ENCODE data around the gene SLC35C1.

SLC35C1 gene

GRCh38 chr11:45811571-45812290, 6.8 kb downstream of the SLC35C1 start:
- Histone ChIP-seq H3K4me1 (ENCODE audit: control insufficient read depth, low read length) (peaks cover 15% of the 10 kb centered on the region), H3F3A (ENCODE audit: control insufficient read depth, insufficient read depth) (peaks cover 4% of the 10 kb centered on the region; the same call in 1 of the 2 replicates), H3K79me2 (ENCODE audit: control insufficient read depth, low read length) (peaks cover 11% of the 10 kb centered on the region), H3K27me3 (ENCODE audit: control insufficient read depth, low read length) (no peaks in the 10 kb centered on the region), H3K4me3 (ENCODE audit: low read length) (no peak overlapping the region), H3K36me3 (ENCODE audit: control insufficient read depth, low read length) (peaks cover 4% of the 10 kb centered on the region), H3K9me2 (replicated peaks; ENCODE audit: control insufficient read depth, low read length) (no peaks in the 10 kb centered on the region), H4K20me1 (ENCODE audit: control insufficient read depth, insufficient read depth, low read depth, low read length) (peaks cover 3% of the 10 kb centered on the region; the same call in 1 of the 2 replicates), H3K27ac (ENCODE audit: low read depth, low read length) (no peak overlapping the region), H3K9me3 (ENCODE audit: control insufficient read depth, insufficient read depth, low read length) (no peaks in the 10 kb centered on the region), H3K4me2 (ENCODE audit: low read length) (no peak overlapping the region)
- TF ChIP-seq CTCF (IDR thresholded peaks at IDR 0.05; ENCODE audit: low read depth, low read length, poor library complexity, severe bottlenecking) = no peak
- TF ChIP-seq EZH2phosphoT487 (IDR thresholded peaks at IDR 0.05; ENCODE audit: borderline replicate concordance, low read length) = no peak

DNA sequence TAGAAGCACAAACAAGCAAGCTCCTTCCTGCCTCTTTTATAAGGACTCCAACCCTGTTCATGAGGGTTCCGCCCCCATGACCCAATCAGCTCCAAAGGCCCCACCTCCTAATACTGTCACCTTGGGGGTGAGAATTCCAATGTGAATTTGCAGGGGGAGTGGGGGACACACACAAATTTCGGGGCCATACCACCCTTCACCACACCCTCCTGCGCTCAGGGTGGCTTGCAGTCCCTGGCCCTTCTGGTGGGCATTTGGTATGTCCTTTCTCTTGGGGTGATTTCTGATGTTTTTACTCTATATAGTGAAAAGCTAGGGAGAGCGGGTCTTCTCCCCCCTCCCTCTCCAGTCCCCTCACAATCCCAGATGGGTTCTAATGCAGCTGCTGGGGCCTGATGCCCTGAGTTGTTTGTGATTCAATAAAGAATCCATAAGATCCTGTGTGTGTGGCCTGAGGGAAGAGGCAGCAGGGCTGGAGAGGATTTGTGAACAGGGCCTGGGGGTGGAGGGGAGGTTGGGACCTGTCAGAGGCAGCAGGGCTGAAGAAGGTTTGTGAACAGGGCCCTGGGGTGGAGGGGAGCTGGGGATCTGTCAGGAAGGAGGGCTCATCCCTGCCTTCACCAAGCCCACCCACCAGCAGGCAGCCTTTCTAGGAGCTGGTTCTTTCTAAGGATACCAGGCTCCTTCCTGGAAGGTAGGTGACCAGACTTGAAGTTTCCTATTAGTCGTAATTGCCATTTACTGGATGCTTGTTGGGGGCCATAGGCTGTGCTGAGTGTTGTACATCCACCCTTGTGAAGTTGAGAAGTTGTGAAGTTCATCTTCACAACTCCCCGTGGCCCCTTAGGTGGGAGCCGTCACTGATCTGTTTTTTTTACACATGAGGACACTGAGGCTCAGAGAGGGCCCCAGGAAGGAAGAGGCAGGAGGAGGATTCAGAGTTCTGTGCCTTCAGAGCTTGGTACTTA, 7.9 kb downstream of the SLC35C1 start:
- Histone ChIP-seq H3K27me3 (ENCODE audit: control insufficient read depth, low read length) (no peaks in the 10 kb centered on the region), H3K4me3 (ENCODE audit: low read length) (no peak overlapping the region)
- TF ChIP-seq EZH2phosphoT487 (IDR thresholded peaks at IDR 0.05; ENCODE audit: borderline replicate concordance, low read length) (no peak), CTCF (IDR thresholded peaks at IDR 0.05; ENCODE audit: low read depth, low read length, poor library complexity, severe bottlenecking) (no peak)

GRCh38 chr11:45815747-45816146, 10.8 kb downstream of the SLC35C1 start:
- Histone ChIP-seq H3K27ac (ENCODE audit: low read depth, low read length) (no peak overlapping the region), H3K79me2 (ENCODE audit: control insufficient read depth, low read length) (no peaks in the 10 kb centered on the region), H3K27me3 (ENCODE audit: control insufficient read depth, low read length) (no peaks in the 10 kb centered on the region), H3F3A (ENCODE audit: control insufficient read depth, insufficient read depth) (peaks cover 4% of the 10 kb centered on the region; the same call in 1 of the 2 replicates), H3K9me2 (replicated peaks; ENCODE audit: control insufficient read depth, low read length) (no peaks in the 10 kb centered on the region), H3K36me3 (ENCODE audit: control insufficient read depth, low read length) (peaks cover 4% of the 10 kb centered on the region), H3K4me3 (ENCODE audit: low read length) (no peak overlapping the region), H3K4me1 (ENCODE audit: control insufficient read depth, low read length) (peaks cover 35% of the 10 kb centered on the region), H4K20me1 (ENCODE audit: control insufficient read depth, insufficient read depth, low read depth, low read length) (no peaks in the 10 kb centered on the region), H3K9me3 (ENCODE audit: control insufficient read depth, insufficient read depth, low read length) (no peaks in the 10 kb centered on the region), H3K4me2 (ENCODE audit: low read length) (no peak overlapping the region)
- TF ChIP-seq CTCF (IDR thresholded peaks at IDR 0.05; ENCODE audit: low read depth, low read length, poor library complexity, severe bottlenecking) (no peak), EZH2phosphoT487 (IDR thresholded peaks at IDR 0.05; ENCODE audit: borderline replicate concordance, low read length) (no peak)

More for the DNA sequence above, 7.9 kb downstream of the SLC35C1 start:
- no peaks in the 10 kb centered on the region for H3K79me2 ChIP-seq (ENCODE audit: control insufficient read depth, low read length)
- peaks cover 15% of the 10 kb centered on the region for H3K4me1 ChIP-seq (ENCODE audit: control insufficient read depth, low read length)
- H3K9me3 ChIP-seq (ENCODE audit: control insufficient read depth, insufficient read depth, low read length) = no peaks in the 10 kb centered on the region
- H3K9me2 ChIP-seq (replicated peaks; ENCODE audit: control insufficient read depth, low read length) = no peaks in the 10 kb centered on the region
- H3K4me2 ChIP-seq (ENCODE audit: low read length) = no peak overlapping the region
- peaks cover 4% of the 10 kb centered on the region; the same call in 1 of the 2 replicates for H3F3A ChIP-seq (ENCODE audit: control insufficient read depth, insufficient read depth)
- H3K36me3 ChIP-seq (ENCODE audit: control insufficient read depth, low read length) = peaks cover 4% of the 10 kb centered on the region
- no peak overlapping the region for H3K27ac ChIP-seq (ENCODE audit: low read depth, low read length)
- H4K20me1 ChIP-seq (ENCODE audit: control insufficient read depth, insufficient read depth, low read depth, low read length) = no peaks in the 10 kb centered on the region

Data from DOHH2 (cell line).